CD14-positive monocyte (primary cell): ENCODE data around the gene TMC6. TPM values are rescaled to one million over a fixed set of nuclear protein-coding genes. Genes with fewer than 3 reads are reported as not detected.
A peak's percentile ranks its signal among the peaks of the same experiment; 100 is the strongest.

Experiments
- DNase-seq, 3 donors: peaks; one replicate each; pipeline ENCODE4 v3.0.0-alpha.2; 2011 to 2022
- H2AFZ ChIP-seq: 2 replicates; pipeline ENCODE4 v1.6.0; 2012; ENCODE audit warnings: mild to moderate bottlenecking, low read depth, low read length, inconsistent platforms; ENCODE audit not compliant: insufficient read depth, poor library complexity, severe bottlenecking
- H3K27ac ChIP-seq, 2 donors: 1 replicate in 1 of 2; 2 replicates in 1 of 2; pipeline ENCODE4 v1.5.1; 2012 to 2013; ENCODE audit warnings: low read length in 2 of 2, control low read depth in 1 of 2, inconsistent platforms in 1 of 2, low read depth in 1 of 2, mild to moderate bottlenecking in 1 of 2
- H3K27me3 ChIP-seq, 2 donors: one replicate each; pipeline versions ENCODE4 v1.6.0 to v1.6.1; 2011 to 2013; ENCODE audit warnings: low read length in 2 of 2; ENCODE audit not compliant: control insufficient read depth in 2 of 2, insufficient read depth in 2 of 2
- H3K36me3 ChIP-seq, 2 donors: replicated peaks in 1 of 2; 1 replicate in 1 of 2; 2 replicates in 1 of 2; pipeline versions ENCODE4 v1.5.1 to v1.6.1; 2012 to 2013; ENCODE audit warnings: low read length in 2 of 2, control low read depth in 1 of 2, inconsistent platforms in 1 of 2, mild to moderate bottlenecking in 1 of 2; ENCODE audit not compliant: insufficient read depth in 2 of 2, control insufficient read depth in 1 of 2
- H3K4me1 ChIP-seq, 2 donors: 1 replicate in 1 of 2; 2 replicates in 1 of 2; pipeline versions ENCODE4 v1.5.1 to v1.6.1; 2012 to 2013; ENCODE audit warnings: low read length in 2 of 2, control low read depth in 1 of 2, inconsistent platforms in 1 of 2, mild to moderate bottlenecking in 1 of 2, moderate library complexity in 1 of 2; ENCODE audit not compliant: insufficient read depth in 2 of 2, control insufficient read depth in 1 of 2
- H3K4me2 ChIP-seq: replicated peaks from 2 replicates; pipeline ENCODE3; 2012; ENCODE audit warnings: low read length, moderate library complexity, mild to moderate bottlenecking; ENCODE audit not compliant: poor library complexity, severe bottlenecking; ENCODE audit errors: extremely low read depth
- H3K4me3 ChIP-seq, 3 experiments: fragments of 200-600 bp in 1 of 3; sonication (generic) in 1 of 3; replicated peaks in 1 of 3; 1 replicate in 2 of 3; 2 replicates in 1 of 3; pipeline ENCODE4 v1.5.1; 2011 to 2013; ENCODE audit warnings: low read length in 3 of 3, mild to moderate bottlenecking in 3 of 3, control low read depth in 2 of 3, low read depth in 2 of 3, inconsistent platforms in 1 of 3, moderate library complexity in 1 of 3
- H3K79me2 ChIP-seq: 2 replicates; pipeline ENCODE4 v1.6.0; 2012; ENCODE audit warnings: mild to moderate bottlenecking, control low read depth, inconsistent platforms, low read length, moderate library complexity; ENCODE audit not compliant: insufficient read depth
- H3K9ac ChIP-seq: 2 replicates; pipeline ENCODE4 v1.6.0; 2017; ENCODE audit warnings: low read length, mild to moderate bottlenecking; ENCODE audit not compliant: insufficient read depth, poor library complexity, severe bottlenecking
- H3K9me3 ChIP-seq, 2 donors: replicated peaks in 1 of 2; 1 replicate in 1 of 2; 2 replicates in 1 of 2; pipeline versions ENCODE4 v1.5.1 to v1.6.1; 2012 to 2013; ENCODE audit warnings: low read length in 2 of 2, control low read depth in 1 of 2; ENCODE audit not compliant: control insufficient read depth in 1 of 2, insufficient read depth in 1 of 2
- H4K20me1 ChIP-seq: 2 replicates; pipeline ENCODE4 v1.6.0; 2012; ENCODE audit warnings: mild to moderate bottlenecking, low read length, control low read depth, moderate library complexity; ENCODE audit not compliant: insufficient read depth
- H3K27ac Mint-ChIP-seq, 7 donors: one replicate each; pipeline ENCODE4 v1.8.0; 2020; ENCODE audit warnings: mild to moderate bottlenecking in 7 of 7, mixed read lengths in 7 of 7, moderate library complexity in 6 of 7, inconsistent platforms in 2 of 7
- H3K27me3 Mint-ChIP-seq, 3 donors: one replicate each; pipeline ENCODE4 v1.8.0; 2021 to 2022; ENCODE audit warnings: low read depth in 3 of 3, mild to moderate bottlenecking in 3 of 3, mixed read lengths in 3 of 3, moderate library complexity in 3 of 3, inconsistent platforms in 1 of 3
- H3K36me3 Mint-ChIP-seq, 2 donors: one replicate each; pipeline ENCODE4 v1.8.0; 2020; ENCODE audit warnings: mixed read lengths in 2 of 2, inconsistent platforms in 1 of 2, mild to moderate bottlenecking in 1 of 2
- H3K4me1 Mint-ChIP-seq: one replicate; pipeline ENCODE4 v1.8.0; 2020; ENCODE audit warnings: mild to moderate bottlenecking, mixed read lengths
- H3K4me3 Mint-ChIP-seq, 2 donors: one replicate each; pipeline ENCODE4 v1.8.0; 2020; ENCODE audit warnings: mild to moderate bottlenecking in 2 of 2, mixed read lengths in 2 of 2, moderate library complexity in 1 of 2
- H3K9me3 Mint-ChIP-seq, 7 donors: one replicate each; pipeline ENCODE4 v1.8.0; 2020 to 2022; ENCODE audit warnings: mixed read lengths in 7 of 7, mild to moderate bottlenecking in 6 of 7, moderate library complexity in 6 of 7, inconsistent platforms in 2 of 7
- WGBS: methylation state at CpG from one replicate; pipeline ENCODE4 v1.1.5; 2013; ENCODE audit warnings: missing lambda C conversion rate; ENCODE audit not compliant: insufficient coverage; 5-methylcytosine and 5-hydroxymethylcytosine counted together
- intact Hi-C, 2 donors: fragments of 100-400 bp; cut with micrococcal nuclease; formaldehyde crosslinking; loops; one replicate each; pipeline versions ENCODE4 v1.15.0 to v1.15.1; 2023
- polyA plus RNA-seq, 3 donors: library from polyadenylated mRNA; depleted of rRNA in 1 of 3; unstranded in 2 of 3; stranded (reverse) in 1 of 3; fragments of 300-500 nt in 2 of 3; fragments of >200 nt in 1 of 3; fragmentation: Illumina TruSeq in 2 of 3; gene quantifications; 1 replicate in 2 of 3; 2 replicates in 1 of 3; pipeline ENCODE4 v1.2.3, GENCODE V29; 2012 to 2021
- TF ChIP-seq, protein P1 (sequence below): fragments of 200-600 bp; IDR thresholded peaks from one replicate; pipeline ENCODE4 v1.8.0; 2022; ENCODE audit warnings: antibody characterized with exemption, mild to moderate bottlenecking

Gene TMC6
- polyA plus RNA-seq, 3 donors = 60.1 to 107 (median 79.2) TPM

DNA sequence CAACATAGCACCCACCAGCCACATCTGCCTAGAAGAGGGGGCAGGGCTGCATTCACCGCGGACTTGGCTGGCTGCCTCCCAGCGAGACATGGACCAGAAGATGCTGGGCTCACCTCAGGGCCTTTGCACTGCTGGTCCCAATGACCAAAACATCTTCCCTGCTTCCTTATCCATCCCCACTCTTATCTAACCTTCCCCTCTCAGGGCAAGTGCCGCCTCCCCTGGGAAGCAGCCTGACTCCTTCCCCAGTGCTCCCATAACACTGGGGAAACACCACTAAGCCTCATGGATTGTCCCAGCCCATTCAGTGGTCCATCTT lies 5.7 kb downstream of the TMC6 start:
- TF ChIP-seq, protein P1, sequence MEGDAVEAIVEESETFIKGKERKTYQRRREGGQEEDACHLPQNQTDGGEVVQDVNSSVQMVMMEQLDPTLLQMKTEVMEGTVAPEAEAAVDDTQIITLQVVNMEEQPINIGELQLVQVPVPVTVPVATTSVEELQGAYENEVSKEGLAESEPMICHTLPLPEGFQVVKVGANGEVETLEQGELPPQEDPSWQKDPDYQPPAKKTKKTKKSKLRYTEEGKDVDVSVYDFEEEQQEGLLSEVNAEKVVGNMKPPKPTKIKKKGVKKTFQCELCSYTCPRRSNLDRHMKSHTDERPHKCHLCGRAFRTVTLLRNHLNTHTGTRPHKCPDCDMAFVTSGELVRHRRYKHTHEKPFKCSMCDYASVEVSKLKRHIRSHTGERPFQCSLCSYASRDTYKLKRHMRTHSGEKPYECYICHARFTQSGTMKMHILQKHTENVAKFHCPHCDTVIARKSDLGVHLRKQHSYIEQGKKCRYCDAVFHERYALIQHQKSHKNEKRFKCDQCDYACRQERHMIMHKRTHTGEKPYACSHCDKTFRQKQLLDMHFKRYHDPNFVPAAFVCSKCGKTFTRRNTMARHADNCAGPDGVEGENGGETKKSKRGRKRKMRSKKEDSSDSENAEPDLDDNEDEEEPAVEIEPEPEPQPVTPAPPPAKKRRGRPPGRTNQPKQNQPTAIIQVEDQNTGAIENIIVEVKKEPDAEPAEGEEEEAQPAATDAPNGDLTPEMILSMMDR = no peak
- Mint-ChIP-seq H3K9me3 (peaks cover 0 to 4% (median 0%) of the 10 kb centered on the region in 7 donors), H3K36me3 (peaks cover 47 to 66% of the 10 kb centered on the region in 2 donors), H3K27ac (peak overlapping the region in 1 of 7 donors; percentile 40), H3K27me3 (peaks cover 0 to 6% (median 0%) of the 10 kb centered on the region in 3 donors), H3K4me3 (peak overlapping the region in 1 of 2 donors; percentile 3), H3K4me1 (peaks cover 61% of the 10 kb centered on the region)
- no peak for DNase-seq
- Histone ChIP-seq H3K36me3 (peaks cover 58 to 64% of the 10 kb centered on the region in 2 donors), H2AFZ (no peak overlapping the region), H3K4me1 (peaks cover 65 to 73% of the 10 kb centered on the region in 2 donors), H3K9ac (no peak overlapping the region), H3K9me3 (no peaks in the 10 kb centered on the region), H3K27me3 (no peaks in the 10 kb centered on the region), H3K4me3 (no peak overlapping the region), H3K27ac (no peak overlapping the region), H4K20me1 (peaks cover 94% of the 10 kb centered on the region), H3K79me2 (peaks cover 61% of the 10 kb centered on the region), H3K4me2 (no peak overlapping the region)
- WGBS = 97% methylated on average over 4 of the region's 4 CpGs
- intact Hi-C loops = no loop called here

DNA sequence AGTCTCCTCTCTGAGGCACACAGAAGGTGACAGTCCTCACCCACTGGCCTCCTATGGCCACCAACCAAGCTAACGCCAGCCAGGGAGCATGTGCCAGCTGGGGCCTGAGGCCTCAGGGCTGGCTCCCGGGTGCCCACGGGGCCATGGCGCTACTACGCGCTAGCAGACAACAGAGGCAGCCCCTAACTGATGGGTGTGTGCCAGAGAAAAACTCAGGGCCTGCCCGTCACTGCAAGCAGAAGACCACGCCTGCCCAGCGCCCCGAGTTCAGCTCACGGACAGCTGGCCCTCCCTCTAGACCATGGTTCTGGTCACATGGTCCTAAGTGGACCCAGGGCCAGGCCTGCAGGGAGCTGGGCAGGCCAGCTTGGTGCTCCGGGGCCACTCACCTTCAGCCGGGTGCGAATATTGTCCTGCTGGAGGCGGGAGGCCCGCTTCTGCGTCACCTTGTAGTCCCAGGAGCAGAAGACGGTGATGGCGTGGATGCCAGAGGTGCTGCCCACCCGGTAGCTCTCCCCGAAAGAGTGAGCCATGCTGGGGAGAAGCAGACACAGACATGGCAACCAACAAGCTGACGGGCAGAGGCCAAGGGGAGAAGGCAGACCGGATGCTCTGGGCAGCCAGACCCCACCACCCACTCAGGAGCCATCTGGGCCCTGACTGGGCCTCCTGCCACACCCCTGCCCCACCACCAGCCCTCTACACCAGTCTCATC lies 6.2 kb downstream of the TMC6 start:
- Histone ChIP-seq H3K9me3 (no peaks in the 10 kb centered on the region), H3K4me2 (peak overlapping the region; percentile 17), H3K36me3 (peaks cover 58 to 70% of the 10 kb centered on the region in 2 donors), H3K9ac (no peak overlapping the region), H3K27me3 (no peaks in the 10 kb centered on the region), H4K20me1 (peaks cover 97% of the 10 kb centered on the region), H2AFZ (no peak overlapping the region), H3K4me1 (peaks cover 63 to 73% of the 10 kb centered on the region in 2 donors), H3K27ac (no peak overlapping the region), H3K4me3 (no peak overlapping the region), H3K79me2 (peaks cover 55% of the 10 kb centered on the region)
- no peak for DNase-seq
- H3K9me3 Mint-ChIP-seq = peaks cover 0 to 5% (median 0%) of the 10 kb centered on the region in 7 donors
- TF ChIP-seq, protein P1 = no peak
- peaks cover 47 to 71% of the 10 kb centered on the region in 2 donors for H3K36me3 Mint-ChIP-seq
- peaks cover 0 to 6% (median 0%) of the 10 kb centered on the region in 3 donors for H3K27me3 Mint-ChIP-seq
- H3K4me3 Mint-ChIP-seq = peak overlapping the region in 1 of 2 donors; percentile 59
- intact Hi-C loops = no loop called here
- H3K27ac Mint-ChIP-seq = no peak overlapping the region
- 79% methylated on average over 22 of the region's 23 CpGs for WGBS
- H3K4me1 Mint-ChIP-seq = peaks cover 66% of the 10 kb centered on the region
